ENCODE data around the gene MB21D2. TPM values are rescaled to one million over a fixed set of nuclear protein-coding genes. Genes with fewer than 3 reads are reported as not detected.
A peak's percentile ranks its signal among the peaks of the same experiment; 100 is the strongest.

Gene MB21D2
- total RNA-seq, 4 donors from 2014 or later, result 0.72 to 3.6 (median 2.8) TPM

GRCh38 chr3:192816351-192816750 is 101.3 kb downstream of the MB21D2 start:
- WGBS, 2 donors, result 72% methylated on average over 4 of the region's 4 CpGs
- peak in 5 of 6 experiments; percentile 55 to 82 (median 66) for TF ChIP-seq CTCF (IDR thresholded peaks at IDR 0.05)
- TF ChIP-seq POLR2A (IDR thresholded peaks at IDR 0.05), result no peak

GRCh38 chr3:192812743-192813383 is 104.8 kb downstream of the MB21D2 start:
- TF ChIP-seq CTCF (IDR thresholded peaks at IDR 0.05), result peak in 5 of 6 experiments; percentile 44 to 69 (median 55)
- no peak for TF ChIP-seq POLR2A (IDR thresholded peaks at IDR 0.05)
- intact Hi-C loops (cut with DNase I), result loop anchor here (10.0 kb wide), 1 partner anchor 762 kb away; no protein-coding TSS in a partner anchor
- Histone ChIP-seq H3K9me3 (no peaks in the 10 kb centered on the region), H3K4me3 (no peak overlapping the region), H3K4me1 (no peaks in the 10 kb centered on the region), H3K36me3 (no peaks in the 10 kb centered on the region), H3K27ac (no peak overlapping the region), H3K27me3 (no peaks in the 10 kb centered on the region)
- no peak for DNase-seq
- 8 to 14% methylated on average over 4 of the region's 4 CpGs for WGBS, 2 donors

More at GRCh38 chr3:192816351-192816750, 101.3 kb downstream of the MB21D2 start:
- H3K4me1 ChIP-seq, result peaks cover 0 to 16% (median 8%) of the 10 kb centered on the region in 3 donors
- no peaks in the 10 kb centered on the region for H3K27me3 ChIP-seq
- H3K4me3 ChIP-seq, result no peak overlapping the region
- no peak for DNase-seq
- H3K27ac ChIP-seq, result no peak overlapping the region
- intact Hi-C loops (cut with DNase I), result loop anchor here (5.0 to 10.0 kb wide), 2 partner anchors 226 to 758 kb away; no protein-coding TSS in a partner anchor
- H3K36me3 ChIP-seq, result no peaks in the 10 kb centered on the region
- no peaks in the 10 kb centered on the region for H3K9me3 ChIP-seq

GRCh38 chr3:192805711-192806110 is 111.9 kb downstream of the MB21D2 start:
- Histone ChIP-seq H3K4me1 (no peaks in the 10 kb centered on the region), H3K36me3 (no peaks in the 10 kb centered on the region), H3K9me3 (no peaks in the 10 kb centered on the region), H3K27ac (no peak overlapping the region), H3K4me3 (no peak overlapping the region), H3K27me3 (no peaks in the 10 kb centered on the region)
- TF ChIP-seq POLR2A (IDR thresholded peaks at IDR 0.05) (no peak), CTCF (IDR thresholded peaks at IDR 0.05) (no peak)
- intact Hi-C loops (cut with DNase I), result loop anchor here (10.0 kb wide), 1 partner anchor 341 kb away; no protein-coding TSS in a partner anchor
- no peak for DNase-seq
- WGBS, 2 donors, result 83 to 91% methylated on average over 5 to 6 of the region's 6 CpGs

GRCh38 chr3:192804502-192804901 is 113.2 kb downstream of the MB21D2 start:
- Histone ChIP-seq H3K36me3 (no peaks in the 10 kb centered on the region), H3K27me3 (no peaks in the 10 kb centered on the region), H3K4me3 (no peak overlapping the region), H3K9me3 (no peaks in the 10 kb centered on the region), H3K4me1 (no peaks in the 10 kb centered on the region), H3K27ac (no peak overlapping the region)
- no peak for DNase-seq
- WGBS, 2 donors, result 63 to 65% methylated on average over 2 of the region's 2 CpGs
- intact Hi-C loops (cut with DNase I), result loop anchor here (5.0 to 10.0 kb wide), 2 partner anchors 237 to 340 kb away; no protein-coding TSS in a partner anchor
- TF ChIP-seq POLR2A (IDR thresholded peaks at IDR 0.05) (no peak), CTCF (IDR thresholded peaks at IDR 0.05) (no peak)

Measured in esophagus squamous epithelium (tissue), 5 donors.